Measurements from ENCODE around the gene SEC23IP.

The SEC23IP gene

DNA sequence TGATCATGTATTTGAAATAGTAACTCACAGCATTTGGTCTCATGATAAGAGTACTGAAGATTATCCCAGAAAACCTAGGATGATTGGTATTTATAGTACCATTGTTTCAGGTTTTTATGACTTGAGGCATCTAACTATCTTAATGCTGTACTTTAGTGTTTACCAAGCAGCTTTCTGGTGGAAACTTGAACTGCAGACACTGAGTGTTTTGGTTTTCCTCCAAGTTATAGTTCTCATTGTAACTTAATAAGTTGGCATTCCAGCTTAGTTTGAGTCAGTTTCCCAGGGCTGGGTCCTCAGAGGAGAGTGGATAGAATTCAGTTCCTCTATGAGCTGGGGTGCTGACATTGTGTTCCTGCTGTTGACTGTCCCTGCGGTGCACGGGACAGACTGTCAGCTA lies 50.4 kb downstream of the SEC23IP start:
- DNase-seq, result no peak

DNA sequence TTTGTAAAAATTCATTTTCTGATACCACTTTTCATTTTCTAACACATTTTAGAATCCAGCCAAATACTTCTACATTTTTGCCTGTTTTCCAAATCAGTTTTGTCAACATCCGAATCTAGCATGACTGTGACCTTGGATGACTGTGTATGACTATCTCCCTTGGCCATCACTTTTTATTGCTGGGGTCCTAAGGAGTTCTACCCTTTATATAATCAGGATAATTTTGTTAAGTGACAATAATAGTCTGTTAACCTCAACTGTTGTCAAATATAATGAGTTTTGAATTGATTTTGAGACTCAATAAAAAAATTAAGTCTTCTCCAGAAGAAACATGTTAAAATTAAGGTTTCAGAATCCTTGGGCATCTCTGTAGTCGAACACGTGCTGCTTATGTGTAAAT lies 53.3 kb downstream of the SEC23IP start:
- DNase-seq, result no peak

DNA sequence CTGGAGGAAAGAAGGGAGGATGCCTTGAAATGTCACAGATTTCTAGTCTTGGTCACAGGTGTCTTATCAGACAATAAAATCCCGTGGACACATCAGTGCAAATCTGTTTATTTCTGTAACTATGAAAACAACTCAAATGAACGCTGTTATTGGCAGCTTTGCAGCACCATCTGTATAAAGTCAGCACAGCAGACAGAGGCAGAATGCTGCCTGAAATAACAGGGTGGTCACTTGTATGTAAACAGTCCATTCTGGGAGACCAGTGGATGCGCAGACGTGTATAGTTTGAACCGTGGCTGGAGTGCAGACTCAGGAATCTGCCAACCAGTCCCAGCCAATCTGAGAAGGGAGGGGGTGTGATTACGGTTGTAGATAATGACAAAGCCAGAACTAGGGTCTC lies 54.8 kb downstream of the SEC23IP start:
- no peak for DNase-seq

DNA sequence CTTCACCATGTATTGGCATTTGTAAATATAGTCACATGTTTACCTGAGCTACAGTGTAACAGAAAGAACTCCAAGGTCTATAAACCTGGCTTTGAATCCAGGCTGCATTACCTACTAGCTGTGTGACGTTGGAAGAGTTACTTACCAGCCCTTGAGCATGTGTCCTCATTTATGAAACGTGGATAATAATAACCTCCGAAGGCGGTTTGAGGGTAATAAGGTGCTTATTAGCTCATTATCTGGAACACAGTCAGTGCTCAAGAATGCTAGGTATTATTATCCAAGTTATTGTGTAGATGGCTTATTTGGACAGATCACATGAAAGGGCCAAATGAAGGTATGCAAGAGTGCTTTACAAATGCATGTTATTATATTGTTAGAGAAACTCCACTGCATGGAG lies 64.9 kb downstream of the SEC23IP start:
- DNase-seq, result no peak

- DNase-seq, result no peak
Observed at GRCh38 chr10:119962837-119963236, 70.3 kb downstream of the SEC23IP start.

DNA sequence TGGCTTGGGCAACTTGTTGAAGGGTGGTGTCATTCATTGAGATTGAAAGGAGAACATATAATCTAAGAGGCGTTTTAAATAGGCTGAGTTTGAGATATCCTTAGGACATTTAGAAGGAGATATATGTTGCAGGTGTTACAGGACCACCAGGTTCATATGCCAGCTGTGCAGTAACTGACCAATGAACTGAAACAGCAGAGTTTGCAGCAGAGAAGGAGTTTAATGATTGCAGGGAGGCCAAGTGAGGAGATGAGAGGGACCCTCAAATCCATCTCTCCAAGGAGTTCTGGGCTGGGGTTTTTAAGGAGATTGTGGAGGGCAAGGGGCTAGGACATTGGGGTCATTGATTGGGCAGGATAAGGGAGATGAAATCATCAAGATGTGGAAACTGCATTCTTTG lies 74.5 kb downstream of the SEC23IP start:
- DNase-seq, result no peak

DNA sequence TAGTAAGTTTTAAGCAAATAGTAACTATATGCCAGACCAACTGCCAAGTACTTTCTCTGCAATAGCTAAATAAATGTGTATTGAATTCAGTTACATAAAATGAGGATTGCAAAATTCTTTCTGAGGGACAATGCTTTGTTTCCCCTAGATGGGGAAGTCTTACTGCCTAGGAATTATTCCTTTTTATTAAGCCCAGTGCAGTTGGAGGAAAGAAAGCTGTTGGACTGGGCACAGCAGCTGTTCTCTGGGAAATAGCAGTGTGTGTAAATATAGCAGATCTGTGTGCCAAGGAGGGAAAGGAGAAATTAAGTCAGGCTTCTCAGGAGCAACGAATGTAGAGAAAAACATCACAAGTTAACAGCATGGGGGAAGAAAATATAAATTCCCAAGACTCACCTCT lies 77.1 kb downstream of the SEC23IP start:
- no peak for DNase-seq

GRCh38 chr10:119970107-119970506 lies 77.6 kb downstream of the SEC23IP start:
- DNase-seq, result no peak

GRCh38 chr10:119970963-119971362 lies 78.4 kb downstream of the SEC23IP start:
- no peak for DNase-seq

- DNase-seq, result no peak
Observed at GRCh38 chr10:119973281-119973680, 80.8 kb downstream of the SEC23IP start.

GRCh38 chr10:119976421-119976820 lies 83.9 kb downstream of the SEC23IP start:
- DNase-seq, result no peak

- no peak for DNase-seq
Observed at GRCh38 chr10:119980956-119981750, 88.6 kb downstream of the SEC23IP start.

- no peak for DNase-seq
Observed at GRCh38 chr10:119981826-119982225, 89.3 kb downstream of the SEC23IP start.

- no peak for DNase-seq
Observed at GRCh38 chr10:119988333-119988732, 95.8 kb downstream of the SEC23IP start.

- no peak for DNase-seq
Observed at GRCh38 chr10:119989966-119990365, 97.4 kb downstream of the SEC23IP start.

DNA sequence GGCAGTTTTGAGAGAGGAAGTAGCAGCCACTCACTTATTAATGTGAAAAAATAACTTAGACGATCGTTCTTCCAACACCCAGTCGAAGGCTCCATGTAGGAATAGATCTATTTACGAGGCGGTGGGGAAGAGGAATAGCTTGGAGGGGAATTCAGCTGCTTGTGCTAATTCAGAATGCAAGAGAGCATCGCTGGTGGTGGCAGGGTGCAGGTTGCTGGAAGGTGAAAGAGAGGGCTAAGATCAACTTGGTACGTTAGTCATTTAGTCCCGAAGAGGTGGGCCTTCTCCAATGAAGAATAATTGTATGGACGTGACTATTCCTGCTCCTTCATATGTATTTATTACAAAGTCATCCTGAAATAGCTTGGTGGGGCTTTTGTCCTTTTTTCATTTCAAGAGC lies 98.5 kb downstream of the SEC23IP start:
- no peak for DNase-seq

DNA sequence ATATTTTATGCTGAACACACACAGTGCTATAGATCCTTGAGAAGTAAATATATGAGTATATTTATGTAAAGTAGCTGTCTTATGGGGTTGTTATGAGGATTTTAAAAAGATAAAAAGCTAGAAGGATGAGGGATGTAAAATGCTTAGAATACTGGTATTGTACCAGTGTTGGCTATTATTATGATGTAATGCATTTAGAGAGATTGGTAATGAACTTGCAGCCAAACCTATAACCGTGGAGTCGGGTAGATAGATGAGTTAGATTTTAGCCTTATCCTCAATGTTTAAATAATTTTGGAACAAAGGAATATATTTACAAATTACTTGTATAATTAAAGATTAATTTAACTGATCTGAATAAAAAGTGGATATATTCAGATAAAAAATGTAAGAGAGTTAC lies 99.3 kb downstream of the SEC23IP start:
- no peak for DNase-seq

All from effector CD4-positive, alpha-beta T cell (primary cell).